NCI-H2171 (cell line): ENCODE results near the gene DCTPP1.
A peak's percentile ranks its signal among the peaks of the same experiment; 100 is the strongest.
"Not testable (repeated sequence)": the region's sequence is repeated elsewhere in the genome, so short reads cannot be mapped to it uniquely, and the experiment has no call there.

Experiments used
- DNase-seq: peaks from one replicate; lab custom pipeline; 2025; lab: John Stamatoyannopoulos, UW

Gene DCTPP1

GRCh38 chr16:30413112-30413806 lies 16.6 kb downstream of the DCTPP1 start:
- DNase-seq = no peak

- DNase-seq = peak; percentile 76
Measured at GRCh38 chr16:30409125-30410060, 20.4 kb downstream of the DCTPP1 start.

GRCh38 chr16:30407804-30408534 lies 21.9 kb downstream of the DCTPP1 start:
- no peak for DNase-seq

GRCh38 chr16:30407102-30407803 lies 22.6 kb downstream of the DCTPP1 start, which contains the start of gene ZNF771:
Gene ZNF771, plus strand, starts transcription at chr16:30407606. Its CDS starts 448 bp downstream, at chr16:30408054.
- peak; percentile 85 for DNase-seq

- DNase-seq = no peak
Measured at GRCh38 chr16:30406795-30407101, 23.1 kb downstream of the DCTPP1 start.

- DNase-seq = no peak
Measured at GRCh38 chr16:30401768-30402425, 27.9 kb downstream of the DCTPP1 start.

- no peak for DNase-seq
Measured at GRCh38 chr16:30399435-30400186, 30.2 kb downstream of the DCTPP1 start.

GRCh38 chr16:30398661-30399434 lies 31.0 kb downstream of the DCTPP1 start:
- no peak for DNase-seq

- DNase-seq = no peak
Measured at GRCh38 chr16:30397776-30398660, 31.8 kb downstream of the DCTPP1 start.

- no peak for DNase-seq
Measured at GRCh38 chr16:30397056-30397455, 32.8 kb downstream of the DCTPP1 start.

GRCh38 chr16:30396627-30397026 lies 33.2 kb downstream of the DCTPP1 start:
- not testable (repeated sequence) for DNase-seq

- DNase-seq = no peak
Measured at GRCh38 chr16:30395992-30396585, 33.7 kb downstream of the DCTPP1 start.

GRCh38 chr16:30395155-30395991 lies 34.5 kb downstream of the DCTPP1 start, which contains the start of gene ZNF48:
Gene ZNF48, plus strand, starts transcription at chr16:30395420. Its CDS starts 375 bp downstream, at chr16:30395795.
- peak; percentile 82 for DNase-seq

- DNase-seq = peak; percentile 61
Measured at GRCh38 chr16:30394592-30395154, 35.2 kb downstream of the DCTPP1 start.

- DNase-seq = no peak
Measured at GRCh38 chr16:30383521-30383920, 46.3 kb downstream of the DCTPP1 start.

GRCh38 chr16:30382111-30382881 lies 47.5 kb downstream of the DCTPP1 start, which contains the start of gene SEPTIN1:
Gene SEPTIN1, minus strand, starts transcription at chr16:30382561. Its CDS starts 19 bp downstream, at chr16:30382542.
- no peak for DNase-seq
